ENCODE data around the gene GMPPA. TPM values are rescaled to one million over a fixed set of nuclear protein-coding genes. Genes with fewer than 3 reads are reported as not detected.

GMPPA gene
- total RNA-seq, 1 donor from 2014 or later: 35.8 TPM

GRCh38 chr2:219474285-219475060, 24.2 kb upstream of the GMPPA start:
- Mint-ChIP-seq H3K36me3 (ENCODE audit: insufficient read depth) (no peaks in the 10 kb centered on the region), H3K27me3 (peaks cover 25% of the 10 kb centered on the region), H3K9me3 (ENCODE audit: low read depth) (no peaks in the 10 kb centered on the region), H3K27ac (no peak overlapping the region), H3K4me1 (ENCODE audit: low read depth) (peaks cover 11% of the 10 kb centered on the region), H3K4me3 (ENCODE audit: low read depth) (no peak overlapping the region)
- DNase-seq (ENCODE audit: low spot score, unreplicated experiment): no peak
- TF ChIP-seq, protein P1, sequence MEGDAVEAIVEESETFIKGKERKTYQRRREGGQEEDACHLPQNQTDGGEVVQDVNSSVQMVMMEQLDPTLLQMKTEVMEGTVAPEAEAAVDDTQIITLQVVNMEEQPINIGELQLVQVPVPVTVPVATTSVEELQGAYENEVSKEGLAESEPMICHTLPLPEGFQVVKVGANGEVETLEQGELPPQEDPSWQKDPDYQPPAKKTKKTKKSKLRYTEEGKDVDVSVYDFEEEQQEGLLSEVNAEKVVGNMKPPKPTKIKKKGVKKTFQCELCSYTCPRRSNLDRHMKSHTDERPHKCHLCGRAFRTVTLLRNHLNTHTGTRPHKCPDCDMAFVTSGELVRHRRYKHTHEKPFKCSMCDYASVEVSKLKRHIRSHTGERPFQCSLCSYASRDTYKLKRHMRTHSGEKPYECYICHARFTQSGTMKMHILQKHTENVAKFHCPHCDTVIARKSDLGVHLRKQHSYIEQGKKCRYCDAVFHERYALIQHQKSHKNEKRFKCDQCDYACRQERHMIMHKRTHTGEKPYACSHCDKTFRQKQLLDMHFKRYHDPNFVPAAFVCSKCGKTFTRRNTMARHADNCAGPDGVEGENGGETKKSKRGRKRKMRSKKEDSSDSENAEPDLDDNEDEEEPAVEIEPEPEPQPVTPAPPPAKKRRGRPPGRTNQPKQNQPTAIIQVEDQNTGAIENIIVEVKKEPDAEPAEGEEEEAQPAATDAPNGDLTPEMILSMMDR (IDR thresholded peaks at IDR 0.05; ENCODE audit: unreplicated experiment): no peak

DNA sequence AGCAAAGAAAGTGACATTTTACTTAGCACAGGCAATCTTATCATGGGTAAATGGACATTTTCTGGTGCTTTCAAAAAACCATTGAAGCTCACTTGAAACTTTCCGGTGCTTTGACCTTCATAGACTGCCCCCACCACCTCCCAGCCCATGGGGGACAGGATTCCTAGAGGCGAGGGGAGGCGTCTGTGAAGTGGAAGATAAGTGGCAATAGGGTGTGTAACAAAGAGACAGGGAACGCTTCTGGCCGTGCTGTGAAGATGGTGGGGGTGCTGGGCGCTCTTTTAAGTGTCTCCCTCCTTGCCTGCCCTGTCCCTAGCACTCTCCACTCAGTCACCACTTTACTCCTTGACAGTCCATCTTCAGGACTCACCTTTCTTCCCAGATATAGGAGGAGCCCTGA, 23.4 kb upstream of the GMPPA start:
- peaks cover 11% of the 10 kb centered on the region for H3K4me1 Mint-ChIP-seq (ENCODE audit: low read depth)
- H3K4me3 Mint-ChIP-seq (ENCODE audit: low read depth): no peak overlapping the region

DNA sequence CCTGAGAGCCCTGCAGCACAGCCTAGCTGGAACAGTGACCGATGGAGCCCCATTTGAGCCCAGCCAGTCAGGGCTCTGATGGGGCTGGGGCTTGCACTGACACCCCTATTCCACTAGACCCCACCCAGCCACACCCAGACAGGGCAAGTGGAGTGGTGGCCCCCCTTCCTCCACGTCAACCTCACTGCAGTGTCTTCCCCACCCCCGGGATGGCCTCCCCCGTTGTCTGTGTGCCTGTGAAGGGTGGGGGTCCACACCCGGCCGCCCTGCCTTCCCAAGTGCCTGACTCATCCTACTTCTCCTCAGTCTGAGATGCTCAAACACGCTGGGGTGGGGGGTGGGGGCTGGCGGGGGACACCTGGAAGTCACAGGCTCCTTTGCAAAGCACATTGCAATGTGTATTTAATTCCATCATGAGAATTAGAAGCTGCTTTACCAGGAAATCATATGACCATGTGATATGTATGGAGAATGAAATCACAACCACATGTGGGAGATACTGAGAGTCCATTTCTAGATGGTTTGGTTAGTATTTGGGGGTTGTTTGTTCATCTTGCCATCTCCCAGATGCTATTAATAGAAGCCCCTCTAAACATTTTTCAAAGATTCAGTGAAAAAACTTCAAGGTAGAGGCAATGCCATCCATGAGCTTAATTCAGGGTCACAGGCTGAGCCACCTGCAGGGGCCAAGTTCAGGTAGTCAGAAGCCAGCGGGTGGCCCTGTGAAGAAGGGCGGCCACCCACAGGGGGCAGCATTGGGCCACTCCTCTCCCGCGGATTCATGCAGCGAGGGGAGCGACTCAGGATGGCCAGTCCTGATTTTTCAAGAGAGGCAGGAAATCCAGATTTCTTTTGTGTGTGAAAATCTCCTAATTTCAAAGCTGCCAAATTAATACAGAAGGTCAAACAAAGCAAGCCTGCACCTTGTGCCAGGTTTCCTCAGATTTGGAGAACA, 22.7 kb upstream of the GMPPA start:
- Mint-ChIP-seq H3K4me1 (ENCODE audit: low read depth) (peaks cover 11% of the 10 kb centered on the region), H3K36me3 (ENCODE audit: insufficient read depth) (no peaks in the 10 kb centered on the region), H3K27me3 (peaks cover 38% of the 10 kb centered on the region), H3K27ac (peak overlapping the region; percentile 37), H3K4me3 (ENCODE audit: low read depth) (peak overlapping the region; percentile 62), H3K9me3 (ENCODE audit: low read depth) (no peaks in the 10 kb centered on the region)
- TF ChIP-seq, protein P1 (IDR thresholded peaks at IDR 0.05; ENCODE audit: unreplicated experiment): peak; percentile 89
- DNase-seq (ENCODE audit: low spot score, unreplicated experiment): peak; percentile 77

More for the DNA sequence above, 23.4 kb upstream of the GMPPA start:
- Mint-ChIP-seq H3K27me3 (peaks cover 31% of the 10 kb centered on the region), H3K36me3 (ENCODE audit: insufficient read depth) (no peaks in the 10 kb centered on the region), H3K9me3 (ENCODE audit: low read depth) (no peaks in the 10 kb centered on the region), H3K27ac (peak overlapping the region; percentile 37)
- TF ChIP-seq, protein P1 (IDR thresholded peaks at IDR 0.05; ENCODE audit: unreplicated experiment): no peak
- DNase-seq (ENCODE audit: low spot score, unreplicated experiment): no peak

- DNase-seq (ENCODE audit: low spot score, unreplicated experiment): no peak
- TF ChIP-seq, protein P1 (IDR thresholded peaks at IDR 0.05; ENCODE audit: unreplicated experiment): no peak
- H3K9me3 Mint-ChIP-seq (ENCODE audit: low read depth): no peaks in the 10 kb centered on the region
- peak overlapping the region; percentile 62 for H3K4me3 Mint-ChIP-seq (ENCODE audit: low read depth)
- H3K27ac Mint-ChIP-seq: no peak overlapping the region
- H3K4me1 Mint-ChIP-seq (ENCODE audit: low read depth): peaks cover 11% of the 10 kb centered on the region
- peaks cover 40% of the 10 kb centered on the region for H3K27me3 Mint-ChIP-seq
- H3K36me3 Mint-ChIP-seq (ENCODE audit: insufficient read depth): no peaks in the 10 kb centered on the region
These were observed 22.0 kb upstream of the GMPPA start for GRCh38 chr2:219476652-219477151.

DNA sequence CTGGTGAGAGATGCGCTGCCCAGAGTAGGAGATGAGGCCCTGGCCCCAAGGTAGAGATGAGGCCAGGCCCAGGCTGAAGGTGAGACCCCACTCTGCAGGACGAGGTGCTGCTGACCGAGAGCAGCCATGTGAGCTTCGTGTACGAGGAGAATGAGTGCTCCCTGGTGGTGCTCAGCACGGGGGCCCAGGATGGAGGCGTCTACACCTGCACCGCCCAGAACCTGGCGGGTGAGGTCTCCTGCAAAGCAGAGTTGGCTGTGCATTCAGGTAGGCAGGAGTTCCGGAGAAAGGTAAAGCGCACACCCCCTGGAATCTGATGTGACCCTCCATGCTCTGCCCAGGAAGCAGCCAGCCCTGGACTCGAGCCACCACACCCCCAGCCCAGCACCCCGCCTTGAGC, 21.5 kb upstream of the GMPPA start:
- peaks cover 11% of the 10 kb centered on the region for H3K4me1 Mint-ChIP-seq (ENCODE audit: low read depth)
- no peak overlapping the region for H3K27ac Mint-ChIP-seq
- TF ChIP-seq, protein P1 (IDR thresholded peaks at IDR 0.05; ENCODE audit: unreplicated experiment): no peak
- no peaks in the 10 kb centered on the region for H3K36me3 Mint-ChIP-seq (ENCODE audit: insufficient read depth)
- H3K27me3 Mint-ChIP-seq: peaks cover 44% of the 10 kb centered on the region
- no peak for DNase-seq (ENCODE audit: low spot score, unreplicated experiment)
- no peak overlapping the region for H3K4me3 Mint-ChIP-seq (ENCODE audit: low read depth)
- H3K9me3 Mint-ChIP-seq (ENCODE audit: low read depth): no peaks in the 10 kb centered on the region

Measured in progenitor cell of endocrine pancreas (in vitro differentiated cells).